ENCODE results near the gene TPP1.

TPP1 gene

GRCh38 chr11:6646918-6647679, 27.9 kb upstream of the TPP1 start:
- DNase-seq, result no peak

- DNase-seq, result no peak
Observed at GRCh38 chr11:6646576-6646917, 27.3 kb upstream of the TPP1 start.

GRCh38 chr11:6646071-6646470, 26.8 kb upstream of the TPP1 start:
- no peak for DNase-seq

- DNase-seq, result no peak
Observed at GRCh38 chr11:6642957-6643356, 23.7 kb upstream of the TPP1 start.

GRCh38 chr11:6640985-6641701, 21.9 kb upstream of the TPP1 start:
- no peak for DNase-seq

GRCh38 chr11:6640036-6640984, 21.1 kb upstream of the TPP1 start:
- no peak for DNase-seq

GRCh38 chr11:6638429-6638828, 19.2 kb upstream of the TPP1 start:
- peak in 1 of 2 experiments; percentile 22 for DNase-seq

GRCh38 chr11:6637871-6638270, 18.6 kb upstream of the TPP1 start:
- DNase-seq, result no peak

GRCh38 chr11:6636480-6636879, 17.3 kb upstream of the TPP1 start:
- DNase-seq, result no peak

GRCh38 chr11:6635082-6635932, 16.1 kb upstream of the TPP1 start:
- no peak for DNase-seq

GRCh38 chr11:6634534-6634933, 15.3 kb upstream of the TPP1 start:
- no peak for DNase-seq

GRCh38 chr11:6633422-6634408, 14.5 kb upstream of the TPP1 start:
- no peak for DNase-seq

- DNase-seq, result no peak
Observed at GRCh38 chr11:6632116-6633073, 13.2 kb upstream of the TPP1 start.

GRCh38 chr11:6631361-6631890, 12.2 kb upstream of the TPP1 start:
- no peak for DNase-seq

- no peak for DNase-seq
Observed at GRCh38 chr11:6630632-6631291, 11.5 kb upstream of the TPP1 start.

GRCh38 chr11:6629892-6630631, 10.8 kb upstream of the TPP1 start:
- no peak for DNase-seq

GRCh38 chr11:6629573-6629891, 10.3 kb upstream of the TPP1 start:
- DNase-seq, result no peak

GRCh38 chr11:6628526-6628925, 9.3 kb upstream of the TPP1 start:
- DNase-seq, result no peak

Data from NCI-H446 (cell line).